Loucy (cell line): ENCODE data around the gene SH3BP4.

Experiments
- CTCF ChIP-seq: fragments of 200-600 bp; sonication (generic); conservative IDR thresholded peaks from 2 replicates; pipeline ENCODE4 v1.5.1; 2014; ENCODE audit warnings: mild to moderate bottlenecking, antibody characterized with exemption, low read length
- EZH2phosphoT487 ChIP-seq: fragments of 200-600 bp; IDR thresholded peaks from 2 replicates; pipeline ENCODE4 v1.6.1; 2018; ENCODE audit warnings: antibody characterized with exemption, mild to moderate bottlenecking, moderate library complexity, borderline replicate concordance

- no peak for TF ChIP-seq CTCF
- no peak for TF ChIP-seq EZH2phosphoT487
Observed at GRCh38 chr2:235029054-235029453, 77.2 kb downstream of the SH3BP4 start.
